ELF-1 (cell line): Measurements from ENCODE around the gene MBP.
"Not testable (repeated sequence)": the region's sequence is repeated elsewhere in the genome, so short reads cannot be mapped to it uniquely, and the experiment has no call there.

Experiments
- DNase-seq: peaks from one replicate; pipeline ENCODE4 v3.0.0-alpha.2; 2016; ENCODE audit warnings: low read depth, low spot score

MBP gene

GRCh38 chr18:76953583-76954233 is 178.9 kb downstream of the MBP start:
- DNase-seq, result no peak

GRCh38 chr18:76953156-76953555 is 179.4 kb downstream of the MBP start:
- peak; percentile 67 for DNase-seq

- DNase-seq, result peak; percentile 18
Observed at GRCh38 chr18:76952747-76953146, 179.8 kb downstream of the MBP start.

- DNase-seq, result no peak
Observed at GRCh38 chr18:76951456-76952247, 180.9 kb downstream of the MBP start.

GRCh38 chr18:76948345-76948744 is 184.2 kb downstream of the MBP start:
- no peak for DNase-seq

- DNase-seq, result not testable (repeated sequence)
Observed at GRCh38 chr18:76944346-76944745, 188.2 kb downstream of the MBP start.

- no peak for DNase-seq
Observed at GRCh38 chr18:76943542-76944339, 188.8 kb downstream of the MBP start.

- no peak for DNase-seq
Observed at GRCh38 chr18:76941284-76941683, 191.3 kb downstream of the MBP start.

- no peak for DNase-seq
Observed at GRCh38 chr18:76938619-76939018, 194.0 kb downstream of the MBP start.

- no peak for DNase-seq
Observed at GRCh38 chr18:76937597-76937996, 195.0 kb downstream of the MBP start.

- DNase-seq, result no peak
Observed at GRCh38 chr18:76936877-76937276, 195.7 kb downstream of the MBP start.

- no peak for DNase-seq
Observed at GRCh38 chr18:76935722-76936337, 196.8 kb downstream of the MBP start.

GRCh38 chr18:76932026-76932819 is 200.4 kb downstream of the MBP start:
- DNase-seq, result no peak

GRCh38 chr18:76931171-76931570 is 201.4 kb downstream of the MBP start:
- DNase-seq, result no peak
